DND-41 (cell line): ENCODE data around the gene ZFPL1.

Experiments
- ATAC-seq: fragments of 200-7000 bp; cut with Tn5 transposase; 3 replicates; pipeline ENCODE4 v1.9.1; 2021; ENCODE audit warnings: low read depth; ENCODE audit not compliant: insufficient read depth
- DNase-seq: peaks from one replicate; pipeline ENCODE4 v3.0.0-alpha.2; 2020
- H2AFZ ChIP-seq: 2 replicates; pipeline ENCODE4 v1.6.0; 2012; ENCODE audit warnings: low read depth, low read length
- H3K27ac ChIP-seq: 2 replicates; pipeline ENCODE4 v1.5.1; 2012; ENCODE audit warnings: low read length, inconsistent platforms
- H3K27me3 ChIP-seq: fragments of 200-600 bp; sonication (generic); 2 replicates; pipeline ENCODE4 v1.6.0; 2012; ENCODE audit warnings: low read length, mild to moderate bottlenecking, inconsistent platforms; ENCODE audit not compliant: insufficient read depth, poor library complexity
- H3K36me3 ChIP-seq: 2 replicates; pipeline ENCODE4 v1.5.1; 2012; ENCODE audit warnings: low read length, inconsistent platforms; ENCODE audit not compliant: insufficient read depth
- H3K4me1 ChIP-seq: 2 replicates; pipeline ENCODE4 v1.5.1; 2012; ENCODE audit warnings: mild to moderate bottlenecking, low read length; ENCODE audit not compliant: insufficient read depth
- H3K4me2 ChIP-seq: 2 replicates; pipeline ENCODE4 v1.6.0; 2012; ENCODE audit warnings: mild to moderate bottlenecking, moderate library complexity, low read length, inconsistent platforms; ENCODE audit not compliant: insufficient read depth
- H3K4me3 ChIP-seq, 2 experiments: fragments of 200-600 bp in 1 of 2; shearing (Covaris generic) in 1 of 2; 2 replicates each; pipeline ENCODE4 v1.5.1; 2012 to 2016; ENCODE audit warnings: inconsistent platforms in 2 of 2, low read length in 2 of 2, mild to moderate bottlenecking in 2 of 2, low read depth in 1 of 2, moderate library complexity in 1 of 2
- H3K79me2 ChIP-seq: 2 replicates; pipeline ENCODE4 v1.6.0; 2012; ENCODE audit warnings: low read length, inconsistent platforms; ENCODE audit not compliant: insufficient read depth
- H3K9ac ChIP-seq: 2 replicates; pipeline ENCODE4 v1.6.0; 2012; ENCODE audit warnings: low read depth, mild to moderate bottlenecking, inconsistent platforms, low read length, moderate library complexity
- H3K9me3 ChIP-seq: 2 replicates; pipeline ENCODE4 v1.5.1; 2012; ENCODE audit warnings: low read length, moderate library complexity, mild to moderate bottlenecking, inconsistent platforms; ENCODE audit not compliant: insufficient read depth, severe bottlenecking
- H4K20me1 ChIP-seq: 2 replicates; pipeline ENCODE4 v1.6.0; 2012; ENCODE audit warnings: low read length; ENCODE audit not compliant: insufficient read depth
- EZH2 ChIP-seq: IDR thresholded peaks from 3 replicates; pipeline ENCODE4 v1.6.1; 2012; ENCODE audit warnings: borderline replicate concordance, low read depth, mild to moderate bottlenecking, moderate library complexity, low read length, inconsistent platforms; ENCODE audit not compliant: severe bottlenecking
- TF ChIP-seq, protein P1 (sequence below): IDR thresholded peaks from 2 replicates; pipeline ENCODE4 v1.5.1; 2012; ENCODE audit warnings: borderline replicate concordance, low read length, moderate library complexity, mild to moderate bottlenecking; ENCODE audit not compliant: poor library complexity, severe bottlenecking; ENCODE audit errors: extremely low read depth

The ZFPL1 gene

GRCh38 chr11:65115361-65116082 lies 31.5 kb downstream of the ZFPL1 start:
- H3K27ac ChIP-seq, result peak overlapping the region; percentile 2; the same call in 1 of the 2 replicates
- H3K79me2 ChIP-seq, result peaks cover 55% of the 10 kb centered on the region
- no peak overlapping the region; the same call in 1 of the 2 replicates for H3K9ac ChIP-seq
- H4K20me1 ChIP-seq, result peaks cover 24% of the 10 kb centered on the region
- H3K36me3 ChIP-seq, result peaks cover 53% of the 10 kb centered on the region
- no peak for ATAC-seq
- H2AFZ ChIP-seq, result no peak overlapping the region
- H3K9me3 ChIP-seq, result no peaks in the 10 kb centered on the region
- H3K4me3 ChIP-seq, result peak overlapping the region in 1 of 2 experiments; percentile 99; a peak in 2 of 4 replicates
- peaks cover 77% of the 10 kb centered on the region for H3K4me1 ChIP-seq
- no peak for TF ChIP-seq EZH2
- TF ChIP-seq, protein P1, sequence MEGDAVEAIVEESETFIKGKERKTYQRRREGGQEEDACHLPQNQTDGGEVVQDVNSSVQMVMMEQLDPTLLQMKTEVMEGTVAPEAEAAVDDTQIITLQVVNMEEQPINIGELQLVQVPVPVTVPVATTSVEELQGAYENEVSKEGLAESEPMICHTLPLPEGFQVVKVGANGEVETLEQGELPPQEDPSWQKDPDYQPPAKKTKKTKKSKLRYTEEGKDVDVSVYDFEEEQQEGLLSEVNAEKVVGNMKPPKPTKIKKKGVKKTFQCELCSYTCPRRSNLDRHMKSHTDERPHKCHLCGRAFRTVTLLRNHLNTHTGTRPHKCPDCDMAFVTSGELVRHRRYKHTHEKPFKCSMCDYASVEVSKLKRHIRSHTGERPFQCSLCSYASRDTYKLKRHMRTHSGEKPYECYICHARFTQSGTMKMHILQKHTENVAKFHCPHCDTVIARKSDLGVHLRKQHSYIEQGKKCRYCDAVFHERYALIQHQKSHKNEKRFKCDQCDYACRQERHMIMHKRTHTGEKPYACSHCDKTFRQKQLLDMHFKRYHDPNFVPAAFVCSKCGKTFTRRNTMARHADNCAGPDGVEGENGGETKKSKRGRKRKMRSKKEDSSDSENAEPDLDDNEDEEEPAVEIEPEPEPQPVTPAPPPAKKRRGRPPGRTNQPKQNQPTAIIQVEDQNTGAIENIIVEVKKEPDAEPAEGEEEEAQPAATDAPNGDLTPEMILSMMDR, result no peak
- no peaks in the 10 kb centered on the region for H3K27me3 ChIP-seq
- peak overlapping the region; percentile 98 for H3K4me2 ChIP-seq
- DNase-seq, result no peak

GRCh38 chr11:65116370-65117205 lies 32.6 kb downstream of the ZFPL1 start:
- peaks cover 76% of the 10 kb centered on the region for H3K4me1 ChIP-seq
- peak overlapping the region; percentile 98 for H3K4me2 ChIP-seq
- H3K27ac ChIP-seq, result peak overlapping the region; percentile 91
- ATAC-seq (peak; percentile 8), DNase-seq (peak; percentile 62)
- peak overlapping the region; percentile 80; the same call in 1 of the 2 replicates for H2AFZ ChIP-seq
- H3K79me2 ChIP-seq, result peaks cover 66% of the 10 kb centered on the region
- peak overlapping the region; percentile 91 for H3K9ac ChIP-seq
- H3K4me3 ChIP-seq, result peak overlapping the region; percentile 91 to 99
- peaks cover 54% of the 10 kb centered on the region for H3K36me3 ChIP-seq
- no peaks in the 10 kb centered on the region for H3K9me3 ChIP-seq
- peaks cover 24% of the 10 kb centered on the region; the same call in 1 of the 2 replicates for H4K20me1 ChIP-seq
- no peaks in the 10 kb centered on the region for H3K27me3 ChIP-seq
- no peak for TF ChIP-seq EZH2
- TF ChIP-seq, protein P1, result no peak

DNA sequence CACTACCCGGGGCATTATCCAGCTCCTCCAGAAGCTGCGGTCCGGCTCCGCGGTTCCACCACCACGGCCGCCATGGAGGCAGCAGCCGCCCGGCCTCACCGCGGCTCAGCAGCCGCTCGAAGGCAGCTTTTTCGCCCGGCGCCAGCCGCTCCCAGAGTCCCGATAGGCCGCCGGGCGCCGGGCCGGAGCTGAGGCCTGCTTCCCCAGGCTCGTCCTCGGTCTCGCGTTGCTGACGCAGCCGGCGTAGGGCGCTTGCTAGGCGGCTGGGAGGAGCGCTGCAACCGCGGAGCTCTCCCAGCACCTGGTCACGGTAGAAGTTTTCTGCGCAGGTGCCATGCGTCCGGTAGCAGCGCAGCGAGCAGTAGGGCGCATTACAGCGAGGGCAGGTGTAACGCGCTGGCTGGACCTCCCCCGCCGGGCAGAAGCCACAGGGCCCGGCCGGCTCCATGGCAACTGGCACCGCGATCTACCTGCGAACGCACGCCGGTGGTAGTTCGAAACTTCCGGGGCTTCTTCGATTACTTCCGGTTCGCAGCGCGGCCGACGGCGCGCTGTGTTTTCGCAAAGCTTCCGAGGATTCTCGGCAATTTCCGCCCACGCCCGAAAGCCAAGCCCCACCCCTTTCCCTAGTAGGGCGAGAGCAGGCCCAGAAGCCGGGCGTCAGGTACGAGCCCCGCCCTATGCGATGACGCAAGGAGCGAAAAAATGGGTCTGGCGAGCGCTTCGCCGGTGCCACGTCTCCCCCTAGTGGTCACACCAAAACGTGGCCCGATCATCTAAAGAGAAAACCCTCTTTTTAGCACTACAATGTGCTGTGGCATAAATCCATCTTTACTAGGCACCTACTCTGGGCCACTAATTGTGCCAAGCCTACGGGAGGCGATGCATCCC lies 33.4 kb downstream of the ZFPL1 start, which contains the start of gene ZNHIT2:
TSS of gene ZNHIT2 (minus strand) at position 496 of the 891 bp plus-strand sequence. CDS start at position 448, 48 bp downstream.
- H2AFZ ChIP-seq, result peak within 1 kb of the TSS; percentile 80

More for the DNA sequence above, 33.4 kb downstream of the ZFPL1 start, which contains the start of gene ZNHIT2:
- Histone ChIP-seq H3K36me3 (peaks cover 55% of the 10 kb centered on the region), H3K4me3 (peak within 1 kb of the TSS; percentile 91 to 99), H3K9ac (peak within 1 kb of the TSS; percentile 91), H3K4me2 (peak within 1 kb of the TSS; percentile 98), H3K79me2 (peaks cover 66% of the 10 kb centered on the region), H3K4me1 (peaks cover 69% of the 10 kb centered on the region), H4K20me1 (peaks cover 24% of the 10 kb centered on the region; the same call in 1 of the 2 replicates), H3K27me3 (no peaks in the 10 kb centered on the region), H3K27ac (peak within 1 kb of the TSS; percentile 91), H3K9me3 (no peaks in the 10 kb centered on the region)
- TF ChIP-seq EZH2, result no peak
- TF ChIP-seq, protein P1, result peak; percentile 93
- DNase-seq (peak; percentile 100), ATAC-seq (peak; percentile 70)
